ENCODE data around the gene SLC26A5. TPM values are rescaled to one million over a fixed set of nuclear protein-coding genes. Genes with fewer than 3 reads are reported as not detected.

The SLC26A5 gene
- total and polyA plus RNA-seq, 2 donors (not counting 1 experiment from before 2014, with no cell fraction given): not detected

DNA sequence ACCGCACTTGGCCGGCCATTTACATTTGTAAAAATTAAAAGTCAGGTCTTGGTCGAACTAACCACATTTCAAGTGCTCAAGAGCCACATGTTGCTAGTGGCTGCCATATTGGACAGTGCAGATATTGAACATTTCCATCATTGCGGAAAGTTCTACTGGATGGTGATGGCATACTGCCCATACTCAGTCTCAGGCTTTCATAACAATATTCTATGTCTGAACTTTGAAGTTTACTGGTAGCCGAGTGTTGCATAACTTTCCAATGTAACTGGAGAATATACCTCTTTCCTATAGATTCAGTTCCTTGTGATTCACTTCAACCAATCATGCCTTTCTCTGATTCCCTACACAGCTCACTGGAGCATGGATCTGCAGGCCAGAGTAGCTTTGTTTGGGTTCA is 54.9 kb downstream of the SLC26A5 start:
- no peaks in the 10 kb centered on the region for H3K4me1 Mint-ChIP-seq
- POLR2A ChIA-PET: no interaction called here

DNA sequence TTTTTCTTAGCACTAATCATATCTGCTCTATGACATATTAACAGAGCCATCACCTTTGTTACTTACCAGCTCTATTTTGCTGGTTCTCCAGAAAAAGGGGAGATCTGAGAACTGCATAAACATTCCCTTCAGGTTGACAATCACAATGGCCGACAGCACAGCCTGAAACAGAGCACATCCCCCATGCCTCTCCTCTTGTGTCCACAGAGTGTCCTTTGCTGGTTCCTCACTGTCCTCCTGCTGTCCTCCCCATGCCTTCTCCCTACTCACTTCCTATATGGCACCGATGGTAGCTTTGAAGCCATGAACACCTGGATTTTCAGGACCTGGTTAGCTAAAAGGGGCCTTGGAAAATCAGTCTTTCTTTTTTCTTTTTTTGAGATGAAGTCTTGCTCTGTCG is 56.7 kb downstream of the SLC26A5 start:
- Mint-ChIP-seq H3K9me3 (ENCODE audit: insufficient read depth) (no peaks in the 10 kb centered on the region), H3K27ac (no peak overlapping the region), H3K4me3 (no peak overlapping the region), H3K27me3 (peaks cover 20% of the 10 kb centered on the region), H3K4me1 (no peaks in the 10 kb centered on the region)
- intact Hi-C loops (cut with micrococcal nuclease): no loop called here
- Histone ChIP-seq H4K20me1 (ENCODE audit: control insufficient read depth, insufficient read depth, low read length, poor library complexity, severe bottlenecking) (no peaks in the 10 kb centered on the region), H3K36me3 (replicated peaks in 1 of 2; ENCODE audit: control extremely low read depth in 1 of 2, control insufficient read depth in 1 of 2, extremely low read depth in 1 of 2, insufficient read depth in 2 of 2, low read length in 1 of 2) (no peaks in the 10 kb centered on the region), H3K9ac (ENCODE audit: low read length) (no peak overlapping the region), H2AFZ (ENCODE audit: insufficient read depth, low read depth, low read length, poor library complexity, severe bottlenecking) (no peak overlapping the region), H3K79me2 (ENCODE audit: control insufficient read depth, insufficient read depth, low read length) (no peaks in the 10 kb centered on the region), H3K27ac (ENCODE audit: low read length in 2 of 2) (no peak overlapping the region), H3K4me1 (ENCODE audit: control insufficient read depth in 2 of 2, insufficient read depth in 2 of 2, low read length in 2 of 2) (no peaks in the 10 kb centered on the region), H3K9me3 (ENCODE audit: control extremely low read depth in 1 of 3, control insufficient read depth in 2 of 3, insufficient read depth in 1 of 3, low read length in 2 of 3) (no peaks in the 10 kb centered on the region), H3K4me2 (replicated peaks; ENCODE audit: low read depth, low read length, poor library complexity, severe bottlenecking) (no peak overlapping the region), H3K27me3 (replicated peaks in 1 of 4; ENCODE audit: control extremely low read depth in 1 of 4, control insufficient read depth in 3 of 4, insufficient read depth in 4 of 4, low read length in 3 of 4) (no peaks in the 10 kb centered on the region), H3K4me3 (ENCODE audit: control extremely low read depth in 1 of 5, extremely low read depth in 1 of 5, insufficient read depth in 1 of 5, low read depth in 2 of 5, low read length in 4 of 5) (no peak overlapping the region)
- CTCF ChIA-PET: no interaction called here
- POLR2A ChIA-PET: no interaction called here
- ATAC-seq (ENCODE audit: low read depth) (no peak), DNase-seq (no peak)
- WGBS (ENCODE audit: insufficient coverage): 89% methylated on average over 3 of the region's 3 CpGs
- no peak for TF ChIP-seq EZH2 (IDR thresholded peaks at IDR 0.05; ENCODE audit: borderline replicate concordance, insufficient read depth, low read depth, low read length, poor library complexity, severe bottlenecking)
- TF ChIP-seq, protein P1, sequence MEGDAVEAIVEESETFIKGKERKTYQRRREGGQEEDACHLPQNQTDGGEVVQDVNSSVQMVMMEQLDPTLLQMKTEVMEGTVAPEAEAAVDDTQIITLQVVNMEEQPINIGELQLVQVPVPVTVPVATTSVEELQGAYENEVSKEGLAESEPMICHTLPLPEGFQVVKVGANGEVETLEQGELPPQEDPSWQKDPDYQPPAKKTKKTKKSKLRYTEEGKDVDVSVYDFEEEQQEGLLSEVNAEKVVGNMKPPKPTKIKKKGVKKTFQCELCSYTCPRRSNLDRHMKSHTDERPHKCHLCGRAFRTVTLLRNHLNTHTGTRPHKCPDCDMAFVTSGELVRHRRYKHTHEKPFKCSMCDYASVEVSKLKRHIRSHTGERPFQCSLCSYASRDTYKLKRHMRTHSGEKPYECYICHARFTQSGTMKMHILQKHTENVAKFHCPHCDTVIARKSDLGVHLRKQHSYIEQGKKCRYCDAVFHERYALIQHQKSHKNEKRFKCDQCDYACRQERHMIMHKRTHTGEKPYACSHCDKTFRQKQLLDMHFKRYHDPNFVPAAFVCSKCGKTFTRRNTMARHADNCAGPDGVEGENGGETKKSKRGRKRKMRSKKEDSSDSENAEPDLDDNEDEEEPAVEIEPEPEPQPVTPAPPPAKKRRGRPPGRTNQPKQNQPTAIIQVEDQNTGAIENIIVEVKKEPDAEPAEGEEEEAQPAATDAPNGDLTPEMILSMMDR (IDR thresholded peaks at IDR 0.05): no peak

More for the DNA sequence above, 54.9 kb downstream of the SLC26A5 start:
- Histone ChIP-seq H3K4me2 (replicated peaks; ENCODE audit: low read depth, low read length, poor library complexity, severe bottlenecking) (no peak overlapping the region), H3K36me3 (replicated peaks in 1 of 2; ENCODE audit: control extremely low read depth in 1 of 2, control insufficient read depth in 1 of 2, extremely low read depth in 1 of 2, insufficient read depth in 2 of 2, low read length in 1 of 2) (no peaks in the 10 kb centered on the region), H3K9ac (ENCODE audit: low read length) (no peak overlapping the region), H3K4me1 (ENCODE audit: control insufficient read depth in 2 of 2, insufficient read depth in 2 of 2, low read length in 2 of 2) (no peaks in the 10 kb centered on the region), H3K9me3 (ENCODE audit: control extremely low read depth in 1 of 3, control insufficient read depth in 2 of 3, insufficient read depth in 1 of 3, low read length in 2 of 3) (no peaks in the 10 kb centered on the region), H3K27me3 (replicated peaks in 1 of 4; ENCODE audit: control extremely low read depth in 1 of 4, control insufficient read depth in 3 of 4, insufficient read depth in 4 of 4, low read length in 3 of 4) (no peaks in the 10 kb centered on the region), H2AFZ (ENCODE audit: insufficient read depth, low read depth, low read length, poor library complexity, severe bottlenecking) (no peak overlapping the region), H4K20me1 (ENCODE audit: control insufficient read depth, insufficient read depth, low read length, poor library complexity, severe bottlenecking) (no peaks in the 10 kb centered on the region), H3K79me2 (ENCODE audit: control insufficient read depth, insufficient read depth, low read length) (no peaks in the 10 kb centered on the region), H3K4me3 (ENCODE audit: control extremely low read depth in 1 of 5, extremely low read depth in 1 of 5, insufficient read depth in 1 of 5, low read depth in 2 of 5, low read length in 4 of 5) (no peak overlapping the region), H3K27ac (ENCODE audit: low read length in 2 of 2) (no peak overlapping the region)
- no peak overlapping the region for H3K4me3 Mint-ChIP-seq
- H3K27ac Mint-ChIP-seq: no peak overlapping the region
- intact Hi-C loops (cut with micrococcal nuclease): no loop called here
- WGBS (ENCODE audit: insufficient coverage): 100% methylated on average over 2 of the region's 5 CpGs
- no peak for ATAC-seq (ENCODE audit: low read depth)
- peaks cover 20% of the 10 kb centered on the region for H3K27me3 Mint-ChIP-seq
- CTCF ChIA-PET: no interaction called here
- no peaks in the 10 kb centered on the region for H3K9me3 Mint-ChIP-seq (ENCODE audit: insufficient read depth)
- TF ChIP-seq, protein P1 (IDR thresholded peaks at IDR 0.05): no peak
- no peak for TF ChIP-seq EZH2 (IDR thresholded peaks at IDR 0.05; ENCODE audit: borderline replicate concordance, insufficient read depth, low read depth, low read length, poor library complexity, severe bottlenecking)
- no peak for DNase-seq

All from B cell (primary cell).